HG03439 (cell line): ENCODE data around the gene PTPRD.

Experiments
- ATAC-seq: cut with Tn5 transposase; IDR thresholded peaks from one replicate; pipeline ENCODE4 v1.9.1; 2021; ENCODE audit warnings: mild to moderate bottlenecking, moderate library complexity; ENCODE audit not compliant: unreplicated experiment

PTPRD gene

GRCh38 chr9:9917400-9917799, 695.4 kb downstream of the PTPRD start:
- ATAC-seq = no peak

DNA sequence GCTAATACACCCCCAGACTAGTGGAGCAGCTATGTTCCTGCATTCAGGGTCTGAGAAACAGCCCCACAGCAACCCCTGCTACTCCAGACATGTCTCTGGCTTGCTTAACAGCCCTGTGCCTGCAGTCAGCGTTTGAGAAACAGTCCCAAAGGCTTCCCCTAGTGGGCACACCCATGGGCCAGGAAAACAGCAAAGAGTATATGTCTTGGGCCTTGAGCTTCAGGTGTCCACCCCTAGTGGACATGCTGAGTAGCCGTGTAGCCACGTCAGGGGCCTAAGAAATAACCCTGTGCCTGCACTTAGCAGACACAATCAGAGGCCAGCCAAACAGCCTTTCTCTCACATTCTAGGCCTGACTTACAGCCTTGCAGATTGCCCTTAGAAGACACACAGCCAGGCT, 698.6 kb downstream of the PTPRD start:
- no peak for ATAC-seq

GRCh38 chr9:9913276-9913832, 699.4 kb downstream of the PTPRD start:
- no peak for ATAC-seq

GRCh38 chr9:9912459-9912858, 700.3 kb downstream of the PTPRD start:
- ATAC-seq = no peak

- no peak for ATAC-seq
Measured at GRCh38 chr9:9905736-9906135, 707.1 kb downstream of the PTPRD start.

DNA sequence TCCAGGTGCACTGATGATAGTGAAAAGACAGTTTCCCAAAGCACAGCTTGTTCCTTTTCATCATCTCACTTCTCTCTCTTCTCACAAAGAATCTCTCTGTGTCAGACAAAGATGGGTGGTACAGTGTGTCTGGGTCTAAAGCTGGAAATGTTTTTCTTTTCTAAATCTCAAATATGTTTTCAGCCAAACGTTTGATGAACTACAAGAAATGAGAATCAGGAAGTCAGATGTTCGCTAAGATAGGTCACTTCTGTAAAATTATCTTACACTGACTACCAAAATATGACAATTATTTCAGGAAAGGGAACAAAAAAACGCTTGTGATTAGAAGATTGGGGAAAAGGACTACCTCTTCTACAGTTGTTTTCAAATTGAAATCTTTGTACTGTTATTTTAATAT, 708.8 kb downstream of the PTPRD start:
- no peak for ATAC-seq

DNA sequence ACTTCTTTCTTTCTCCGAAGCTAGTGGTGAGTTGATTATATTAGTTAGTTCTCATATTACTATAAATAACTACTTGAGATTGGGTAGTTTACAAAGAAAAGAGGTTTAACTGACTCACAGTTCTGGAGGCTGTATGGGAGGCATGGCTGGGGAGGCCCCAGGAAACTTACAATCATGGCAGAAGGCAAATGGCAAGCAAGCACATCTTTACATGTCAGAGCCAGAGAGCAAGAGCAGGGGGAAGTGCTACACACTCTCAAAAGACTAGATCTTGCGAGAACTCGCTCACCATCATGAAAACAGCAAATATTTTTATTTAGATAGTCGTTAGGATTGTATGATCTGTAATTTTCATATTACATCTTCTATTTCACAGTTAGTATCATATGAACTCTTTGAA, 711.2 kb downstream of the PTPRD start:
- peak; percentile 42 for ATAC-seq

DNA sequence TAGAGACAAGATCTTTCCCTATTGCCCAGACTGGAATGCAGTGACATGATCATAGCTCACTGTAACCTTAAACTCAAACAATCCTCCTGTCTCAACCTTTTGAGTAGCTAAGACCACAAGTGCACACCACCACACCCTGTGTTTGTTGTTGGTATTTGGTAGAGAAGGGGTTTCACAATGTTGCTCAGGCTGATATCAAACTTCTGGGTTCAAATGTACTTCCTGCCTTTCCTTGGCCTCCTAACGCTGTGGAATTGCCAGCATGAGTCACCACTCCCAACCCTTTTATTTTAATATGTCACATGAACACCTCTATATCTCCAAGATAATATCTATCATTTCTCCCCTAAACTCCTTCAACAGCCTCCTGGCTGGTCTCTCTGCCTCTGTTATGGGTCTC, 719.0 kb downstream of the PTPRD start:
- ATAC-seq = no peak

GRCh38 chr9:9892217-9892616, 720.6 kb downstream of the PTPRD start:
- ATAC-seq = no peak

- no peak for ATAC-seq
Measured at GRCh38 chr9:9881692-9882091, 731.1 kb downstream of the PTPRD start.

DNA sequence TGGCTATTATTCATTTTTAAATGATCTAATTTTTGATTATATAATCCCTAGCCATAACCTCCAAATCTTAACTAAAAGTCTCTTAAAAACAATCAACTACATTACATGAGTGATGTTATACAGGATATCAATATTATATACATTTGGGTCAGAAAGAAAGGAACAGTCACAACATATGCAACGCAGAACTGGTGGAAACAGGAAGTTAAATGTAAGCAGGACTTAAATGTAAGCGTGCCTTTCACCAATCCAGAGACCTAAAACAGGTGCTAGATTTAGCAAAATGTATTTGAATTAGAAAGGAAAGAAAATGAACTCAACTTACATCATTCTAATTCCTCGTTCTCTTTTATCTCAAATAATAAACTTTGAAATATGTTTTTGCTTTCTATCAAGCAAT, 738.5 kb downstream of the PTPRD start:
- ATAC-seq = no peak

GRCh38 chr9:9862235-9862810, 750.5 kb downstream of the PTPRD start:
- no peak for ATAC-seq

DNA sequence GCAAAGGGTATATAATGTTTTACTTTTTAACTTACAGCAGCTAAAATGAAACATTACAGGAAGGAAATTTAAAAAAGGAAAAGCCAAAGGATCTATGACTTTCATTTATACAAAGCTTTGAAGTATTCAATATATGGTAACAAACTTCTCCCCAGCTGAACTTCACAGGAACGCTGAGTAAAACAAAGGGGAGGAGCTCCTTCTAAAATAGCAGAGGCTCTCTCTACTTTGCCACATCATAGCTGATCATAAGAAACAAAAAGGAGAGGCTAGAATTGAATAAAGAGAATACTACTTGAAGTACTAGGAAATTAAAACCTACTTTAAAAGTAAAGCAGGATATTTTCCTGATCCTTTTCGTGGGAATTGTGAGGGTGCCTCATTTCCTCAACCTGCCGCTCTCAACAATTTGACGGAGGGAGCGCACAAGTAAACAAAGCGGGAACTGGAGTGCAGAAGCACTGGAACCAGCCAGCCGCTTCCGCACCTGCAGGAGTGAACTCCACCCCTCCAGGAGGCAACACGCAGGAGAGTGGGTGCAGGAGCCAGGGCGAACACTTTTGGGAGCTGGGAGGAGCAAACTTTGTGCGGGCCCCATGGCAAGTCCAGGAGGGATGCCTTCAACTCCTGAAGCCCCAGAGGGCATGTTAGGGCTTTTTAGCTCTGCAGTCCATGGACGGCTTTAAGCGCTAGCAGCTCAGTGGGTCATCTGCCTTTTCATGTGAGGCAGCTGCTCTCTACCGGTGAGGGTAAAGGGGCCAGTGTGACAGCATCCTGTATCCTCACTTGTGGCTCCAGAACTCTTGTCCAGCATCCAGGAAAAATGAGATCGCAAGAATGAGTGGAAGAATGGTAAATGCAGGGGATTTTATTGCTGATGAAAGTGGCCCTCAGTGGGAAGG, 757.4 kb downstream of the PTPRD start:
- ATAC-seq = no peak

GRCh38 chr9:9847750-9848149, 765.1 kb downstream of the PTPRD start:
- ATAC-seq = no peak

DNA sequence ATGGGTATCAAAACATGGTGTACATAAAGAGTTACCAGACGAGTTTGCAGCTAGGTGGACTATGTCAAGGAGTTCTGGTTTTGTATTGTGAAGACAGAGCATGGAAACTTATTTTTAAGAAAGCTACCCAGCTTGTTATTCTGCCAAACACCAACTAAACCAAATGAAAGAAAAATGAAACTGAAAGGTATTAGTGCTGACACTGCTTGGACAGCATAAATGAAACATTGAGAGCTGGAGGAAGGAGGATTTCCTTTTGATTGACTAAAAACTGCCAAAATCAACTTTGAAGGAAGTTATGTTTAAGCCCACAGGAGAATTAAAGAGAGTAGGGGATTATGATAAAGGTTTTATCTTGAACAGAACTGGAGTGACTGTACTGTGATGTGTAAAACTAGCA, 766.2 kb downstream of the PTPRD start:
- peak; percentile 92 for ATAC-seq

GRCh38 chr9:9820436-9820835, 792.4 kb downstream of the PTPRD start:
- ATAC-seq = no peak

DNA sequence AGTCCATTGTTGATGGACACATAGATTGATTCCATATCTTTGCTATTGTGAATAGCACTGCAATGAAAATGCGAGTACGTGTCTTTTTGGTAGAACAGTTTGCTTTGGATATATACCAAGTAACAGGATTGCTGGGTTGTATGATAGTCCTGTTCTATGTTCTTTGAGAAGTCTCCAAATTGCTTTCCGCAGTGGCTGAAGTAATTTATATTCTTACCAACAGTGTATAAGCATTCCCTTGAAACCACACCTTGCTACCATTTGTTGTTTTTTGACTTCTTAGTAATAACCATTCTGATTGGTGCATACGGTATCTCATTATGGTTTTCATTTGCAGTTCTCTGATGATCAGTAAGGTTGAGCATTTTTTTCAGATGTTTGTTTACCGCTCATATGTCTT, 792.9 kb downstream of the PTPRD start:
- no peak for ATAC-seq

- ATAC-seq = no peak
Measured at GRCh38 chr9:9817176-9817575, 795.6 kb downstream of the PTPRD start.

DNA sequence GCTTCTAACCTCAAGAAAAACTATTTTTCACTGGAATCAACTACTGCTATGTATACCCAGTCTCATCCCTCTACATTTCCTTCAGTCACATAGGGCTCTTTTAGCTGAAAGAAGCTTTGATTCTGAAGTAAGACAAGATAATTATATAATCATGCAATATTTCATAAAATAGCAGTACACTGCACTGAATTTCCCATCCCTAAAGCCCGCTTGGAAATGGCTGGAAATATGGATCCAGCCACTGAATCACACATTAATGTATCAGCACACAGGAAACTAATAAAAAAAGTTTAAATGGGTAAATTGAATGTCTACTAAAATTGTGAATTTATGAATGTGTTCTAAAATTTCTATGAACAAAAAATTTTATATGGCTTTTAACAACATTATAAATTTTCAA, 808.7 kb downstream of the PTPRD start:
- no peak for ATAC-seq

DNA sequence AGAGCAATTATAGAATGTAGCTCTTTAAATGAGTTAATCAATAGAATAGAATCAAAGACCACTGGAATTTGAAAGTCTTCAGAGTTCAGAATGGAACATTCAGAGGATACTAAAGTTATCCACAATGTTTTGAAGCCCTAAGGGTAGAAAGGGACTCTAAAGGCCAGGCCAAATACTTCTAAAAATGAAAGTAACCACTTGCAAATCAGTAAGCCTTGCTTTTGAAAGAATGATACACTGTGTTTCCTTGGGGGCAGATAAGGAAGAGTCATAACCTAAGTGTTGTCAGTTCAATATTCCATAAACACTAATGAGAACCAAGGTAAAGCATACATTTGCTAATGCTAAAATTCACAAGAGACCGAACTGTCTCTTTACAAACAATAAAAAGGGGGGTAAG, 813.5 kb downstream of the PTPRD start:
- no peak for ATAC-seq

GRCh38 chr9:9792144-9792857, 820.5 kb downstream of the PTPRD start:
- no peak for ATAC-seq

- ATAC-seq = no peak
Measured at GRCh38 chr9:9791611-9792010, 821.2 kb downstream of the PTPRD start.
